Fibroblast of the aortic adventitia (primary cell): ENCODE data around the gene MAP1S. TPM values are rescaled to one million over a fixed set of nuclear protein-coding genes. Genes with fewer than 3 reads are reported as not detected.

Experiments used
- DNase-seq: peaks from one replicate; pipeline ENCODE4 v3.0.0-alpha.2; 2010; ENCODE audit warnings: low read depth
- H3K4me3 ChIP-seq: 2 replicates; pipeline ENCODE4 v1.5.1; 2011; ENCODE audit warnings: low read depth, mild to moderate bottlenecking, control low read depth, low read length, moderate library complexity
- total RNA-seq: library from RNA; depleted of rRNA; stranded (reverse); fragments of >200 nt; gene quantifications from 2 replicates; pipeline ENCODE4 v1.2.3, GENCODE V29; 2012; ENCODE audit warnings: low replicate concordance
- TF ChIP-seq, protein P1 (sequence below): IDR thresholded peaks from 2 replicates; pipeline ENCODE4 v1.5.1; 2011; ENCODE audit warnings: mild to moderate bottlenecking, low read length, control low read depth, inconsistent platforms; ENCODE audit not compliant: insufficient read depth

The MAP1S gene
- total RNA-seq, 1 donor: 19.3 TPM

DNA sequence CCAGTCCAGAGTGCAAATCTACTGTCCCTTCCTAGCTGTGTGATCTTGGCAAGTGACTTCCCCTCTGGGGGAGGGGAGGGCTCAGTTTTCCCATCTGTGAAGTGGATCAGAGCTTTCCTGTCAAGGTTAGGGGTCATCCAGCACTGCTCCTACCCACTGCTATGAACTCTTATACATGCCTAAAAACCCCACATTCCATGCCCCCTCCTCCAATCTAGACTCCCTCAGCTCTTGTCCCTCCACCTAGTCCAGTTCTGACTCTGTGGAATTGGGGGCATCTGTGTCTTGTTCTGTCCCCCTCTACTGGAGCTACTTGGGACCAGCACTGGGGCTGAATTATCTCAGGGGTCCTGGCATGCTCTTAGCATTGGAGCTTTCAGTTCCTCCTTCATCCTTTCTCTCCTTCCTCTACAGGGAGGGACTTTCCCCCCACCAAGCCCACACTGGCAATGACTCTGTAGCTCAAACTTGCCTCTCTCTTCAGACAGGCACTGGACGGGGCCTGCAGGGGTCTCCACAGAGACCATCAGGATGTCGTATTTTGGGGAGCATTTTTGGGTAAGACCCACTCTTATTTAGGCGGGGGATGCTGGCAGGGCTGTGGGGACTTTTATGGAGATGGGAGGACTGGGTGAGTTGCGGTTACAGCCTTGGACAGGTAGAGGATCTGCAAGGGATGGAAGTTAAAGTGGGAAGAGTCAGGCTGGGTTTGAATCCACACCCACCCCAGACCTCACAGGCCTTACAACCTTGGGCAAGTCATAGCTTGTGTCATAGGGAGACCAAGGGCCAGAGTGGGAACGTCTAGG lies 35.6 kb downstream of the MAP1S start:
- TF ChIP-seq, protein P1, sequence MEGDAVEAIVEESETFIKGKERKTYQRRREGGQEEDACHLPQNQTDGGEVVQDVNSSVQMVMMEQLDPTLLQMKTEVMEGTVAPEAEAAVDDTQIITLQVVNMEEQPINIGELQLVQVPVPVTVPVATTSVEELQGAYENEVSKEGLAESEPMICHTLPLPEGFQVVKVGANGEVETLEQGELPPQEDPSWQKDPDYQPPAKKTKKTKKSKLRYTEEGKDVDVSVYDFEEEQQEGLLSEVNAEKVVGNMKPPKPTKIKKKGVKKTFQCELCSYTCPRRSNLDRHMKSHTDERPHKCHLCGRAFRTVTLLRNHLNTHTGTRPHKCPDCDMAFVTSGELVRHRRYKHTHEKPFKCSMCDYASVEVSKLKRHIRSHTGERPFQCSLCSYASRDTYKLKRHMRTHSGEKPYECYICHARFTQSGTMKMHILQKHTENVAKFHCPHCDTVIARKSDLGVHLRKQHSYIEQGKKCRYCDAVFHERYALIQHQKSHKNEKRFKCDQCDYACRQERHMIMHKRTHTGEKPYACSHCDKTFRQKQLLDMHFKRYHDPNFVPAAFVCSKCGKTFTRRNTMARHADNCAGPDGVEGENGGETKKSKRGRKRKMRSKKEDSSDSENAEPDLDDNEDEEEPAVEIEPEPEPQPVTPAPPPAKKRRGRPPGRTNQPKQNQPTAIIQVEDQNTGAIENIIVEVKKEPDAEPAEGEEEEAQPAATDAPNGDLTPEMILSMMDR: no peak

DNA sequence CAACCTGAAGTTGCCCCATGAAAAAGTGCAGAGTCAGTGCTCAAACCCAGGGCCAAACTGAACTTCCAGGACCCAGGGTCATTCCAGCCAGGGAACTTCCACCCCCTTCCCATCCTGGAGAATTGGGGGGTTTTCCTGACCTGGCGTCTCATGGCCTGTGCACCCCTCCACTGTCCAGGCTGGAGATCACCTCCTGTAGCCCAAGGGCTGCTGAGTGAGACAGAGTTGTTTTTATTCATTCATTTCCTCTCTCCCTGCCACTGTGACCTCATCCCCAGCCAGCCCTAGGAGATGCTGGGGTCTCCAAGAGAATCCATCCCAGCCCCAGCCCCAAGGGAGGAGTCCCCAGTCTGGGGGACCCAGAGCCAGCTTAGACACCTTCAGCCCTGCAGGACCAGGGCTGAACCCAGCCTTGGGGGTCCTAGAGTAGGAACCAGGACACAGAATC lies 36.2 kb downstream of the MAP1S start:
- DNase-seq: no peak
- no peak overlapping the region for H3K4me3 ChIP-seq
- TF ChIP-seq, protein P1: no peak

More for the DNA sequence above, 35.6 kb downstream of the MAP1S start:
- H3K4me3 ChIP-seq: no peak overlapping the region
- no peak for DNase-seq

DNA sequence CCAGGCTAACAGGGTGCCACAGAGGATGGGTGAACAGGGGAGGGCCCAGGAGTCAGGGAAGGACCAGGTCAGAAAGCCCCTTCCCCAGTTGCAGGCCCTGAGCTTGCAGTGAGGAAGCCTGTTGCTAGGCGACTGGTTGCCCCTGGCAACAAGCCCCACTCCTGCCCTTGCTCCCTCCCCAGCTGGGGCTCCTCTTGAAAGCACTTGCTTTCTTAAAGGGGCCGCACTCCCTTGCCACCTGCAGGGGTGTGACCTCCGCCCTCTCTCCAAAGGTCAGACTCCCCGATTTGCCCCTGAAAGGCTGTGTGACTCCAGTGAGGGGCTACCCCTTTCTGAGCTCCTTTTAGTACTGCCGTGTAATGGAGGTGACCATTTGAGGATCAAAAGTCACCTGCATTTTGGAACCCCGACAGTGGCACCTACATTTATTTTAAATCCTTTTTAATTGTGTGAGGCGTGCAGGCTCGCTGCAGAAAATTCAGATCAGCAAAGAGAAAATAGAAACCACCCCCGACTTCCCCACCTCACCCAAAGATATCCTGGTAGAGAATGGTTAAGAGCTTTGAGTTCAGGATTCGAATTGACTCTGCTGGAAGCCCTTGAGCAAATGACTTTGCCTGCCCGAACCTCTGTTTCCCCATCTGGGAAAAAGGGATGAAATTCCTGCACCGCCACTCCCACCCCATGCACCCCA lies 36.8 kb downstream of the MAP1S start:
- no peak overlapping the region for H3K4me3 ChIP-seq
- peak; percentile 37 for DNase-seq
- TF ChIP-seq, protein P1: no peak

DNA sequence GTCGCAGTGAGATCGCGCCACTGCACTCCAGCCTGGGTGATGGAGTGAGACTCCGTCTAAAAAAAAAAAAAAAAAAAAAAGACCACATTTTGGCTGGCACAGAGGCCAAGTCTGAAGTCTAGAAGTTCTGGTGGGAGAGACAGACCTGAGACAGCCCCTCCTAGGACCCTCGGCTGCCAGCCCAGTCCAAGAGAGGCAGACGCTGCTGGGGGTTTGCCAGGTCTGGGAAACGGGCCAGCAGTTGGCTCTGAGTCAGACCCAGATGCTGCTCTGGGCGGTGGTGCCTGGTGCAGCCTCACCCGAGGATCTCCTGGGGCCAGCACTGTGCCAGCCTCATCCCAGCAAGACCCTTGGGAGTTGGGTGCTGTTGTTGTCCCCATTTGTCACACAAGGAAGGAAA lies 37.8 kb downstream of the MAP1S start:
- no peak overlapping the region for H3K4me3 ChIP-seq
- DNase-seq: peak; percentile 47
- TF ChIP-seq, protein P1: no peak

DNA sequence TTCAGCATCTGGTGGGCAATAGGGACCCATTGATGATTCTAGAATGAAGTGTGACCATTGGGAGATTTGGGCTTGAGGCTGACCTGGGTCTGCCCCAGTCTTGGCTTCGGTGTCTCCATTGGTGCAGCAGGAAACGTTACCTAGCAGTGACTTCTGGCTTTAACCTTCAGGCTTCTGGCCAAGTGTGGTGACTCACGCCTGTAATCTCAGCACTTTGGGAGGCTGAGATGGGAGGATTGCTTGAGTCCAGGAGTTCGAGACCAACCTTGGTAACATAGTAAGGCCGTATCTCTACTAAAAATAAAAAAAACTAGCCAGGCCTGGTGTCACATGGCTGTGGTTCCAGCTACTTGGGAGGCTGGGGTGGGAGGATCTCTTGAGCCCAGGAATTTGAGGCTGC lies 39.2 kb downstream of the MAP1S start:
- TF ChIP-seq, protein P1: no peak
- no peak for DNase-seq
- no peak overlapping the region for H3K4me3 ChIP-seq

DNA sequence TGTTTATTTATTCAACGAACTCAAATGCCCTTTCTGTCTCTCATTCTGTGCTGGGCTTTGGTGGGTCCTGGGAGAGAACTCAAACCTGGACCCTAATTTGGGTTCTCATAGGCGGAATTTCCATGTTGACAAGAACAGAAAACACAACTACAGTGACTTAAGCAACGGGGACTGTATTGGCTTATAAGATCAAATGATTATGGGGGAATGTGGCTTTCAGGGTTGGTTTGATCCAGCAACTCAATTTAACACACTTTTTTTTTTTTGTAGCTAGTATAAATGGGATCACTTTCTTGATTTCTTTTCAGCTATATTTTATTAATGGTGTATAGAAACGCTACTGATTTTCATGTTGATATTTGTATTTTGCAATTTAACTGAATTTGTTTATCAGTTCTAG lies 41.9 kb downstream of the MAP1S start:
- TF ChIP-seq, protein P1: no peak
- no peak overlapping the region for H3K4me3 ChIP-seq
- DNase-seq: no peak
